ENCODE data around the gene KCNK4. TPM values are rescaled to one million over a fixed set of nuclear protein-coding genes. Genes with fewer than 3 reads are reported as not detected.

KCNK4 gene
- total and polyA plus RNA-seq, 12 donors, result not detected

DNA sequence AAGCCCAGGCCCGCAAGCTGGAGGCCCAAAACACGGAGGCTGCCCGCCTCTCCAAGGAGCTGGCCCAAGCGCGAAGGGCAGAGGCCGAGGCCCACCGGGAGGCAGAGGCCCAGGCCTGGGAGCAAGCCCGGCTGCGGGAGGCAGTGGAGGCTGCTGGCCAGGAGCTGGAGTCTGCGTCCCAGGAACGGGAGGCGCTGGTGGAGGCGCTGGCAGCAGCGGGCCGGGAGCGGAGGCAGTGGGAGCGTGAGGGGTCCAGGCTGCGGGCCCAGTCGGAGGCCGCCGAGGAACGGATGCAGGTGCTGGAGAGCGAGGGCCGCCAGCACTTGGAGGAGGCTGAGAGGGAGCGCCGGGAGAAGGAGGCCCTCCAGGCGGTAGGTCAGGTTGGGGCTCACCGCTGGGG is 53.7 kb downstream of the KCNK4 start:
- Histone ChIP-seq H3K9me3 (no peaks in the 10 kb centered on the region), H3K27ac (no peak overlapping the region), H3K27me3 (peaks cover 0 to 2% (median 0%) of the 10 kb centered on the region in 7 donors), H3K4me1 (peaks cover 5 to 30% (median 11%) of the 10 kb centered on the region in 9 donors), H3K36me3 (peaks cover 0 to 25% (median 0%) of the 10 kb centered on the region in 9 donors), H3K4me3 (no peak overlapping the region)
- ATAC-seq (no peak), DNase-seq (no peak)
- intact Hi-C loops (cut with DNase I), result no loop called here
- TF ChIP-seq CTCF (IDR thresholded peaks at IDR 0.05), result no peak
- 94 to 95% methylated on average over 25 to 28 of the region's 28 CpGs for WGBS, 2 donors

GRCh38 chr11:64347193-64347867 is 56.2 kb downstream of the KCNK4 start:
- DNase-seq (no peak), ATAC-seq (no peak)
- Histone ChIP-seq H3K4me3 (no peak overlapping the region), H3K4me1 (peaks cover 0 to 20% (median 4%) of the 10 kb centered on the region in 9 donors), H3K36me3 (peaks cover 0 to 29% (median 0%) of the 10 kb centered on the region in 9 donors), H3K27ac (no peak overlapping the region), H3K27me3 (no peaks in the 10 kb centered on the region), H3K9me3 (no peaks in the 10 kb centered on the region)
- intact Hi-C loops (cut with DNase I), result no loop called here
- 87 to 90% methylated on average over 12 of the region's 12 CpGs for whole genome bisulfite sequencing, 2 donors
- no peak for TF ChIP-seq CTCF (IDR thresholded peaks at IDR 0.05)

DNA sequence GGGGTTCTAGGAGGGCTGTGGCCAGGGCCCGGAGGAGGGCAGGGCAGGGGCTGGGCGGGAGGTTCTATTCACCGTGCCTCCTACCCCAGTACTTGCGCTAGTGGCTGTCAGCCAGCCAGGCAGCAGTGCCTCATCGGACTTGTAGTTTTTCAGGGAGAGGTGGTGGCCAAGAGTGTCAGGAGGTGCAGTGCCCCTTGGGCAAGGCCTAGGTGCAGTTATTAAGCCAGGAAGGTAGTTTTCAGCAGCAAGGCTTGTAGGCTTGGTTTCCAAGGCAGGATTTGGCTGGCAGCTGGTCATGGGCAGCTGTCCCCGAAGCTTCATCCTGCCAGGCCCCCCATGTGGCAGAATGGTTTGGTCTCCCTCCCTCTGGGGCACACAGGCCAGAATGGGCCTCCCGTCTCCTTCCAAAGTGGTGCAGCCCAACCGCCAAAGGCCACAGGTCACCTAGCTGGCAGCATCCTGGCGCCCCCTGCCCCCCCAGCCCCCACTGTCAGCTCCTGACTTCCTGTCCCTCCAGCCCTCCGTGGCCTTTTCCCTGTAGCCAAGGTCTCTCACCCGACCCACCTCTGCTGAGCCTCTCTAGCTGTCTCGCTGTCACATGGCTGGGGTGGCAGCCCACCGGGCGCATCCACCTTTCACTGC is 57.4 kb downstream of the KCNK4 start:
- DNase-seq, result no peak
- Histone ChIP-seq H3K4me1 (peaks cover 0 to 8% (median 0%) of the 10 kb centered on the region in 9 donors), H3K27ac (no peak overlapping the region), H3K9me3 (no peaks in the 10 kb centered on the region), H3K36me3 (peaks cover 0 to 37% (median 0%) of the 10 kb centered on the region in 9 donors), H3K27me3 (no peaks in the 10 kb centered on the region), H3K4me3 (no peak overlapping the region)
- WGBS, 2 donors, result 69% methylated on average over 14 of the region's 14 CpGs
- peak in 1 of 8 donors; percentile 71 for ATAC-seq
- intact Hi-C loops (cut with DNase I), result no loop called here
- no peak for TF ChIP-seq CTCF (IDR thresholded peaks at IDR 0.05)

DNA sequence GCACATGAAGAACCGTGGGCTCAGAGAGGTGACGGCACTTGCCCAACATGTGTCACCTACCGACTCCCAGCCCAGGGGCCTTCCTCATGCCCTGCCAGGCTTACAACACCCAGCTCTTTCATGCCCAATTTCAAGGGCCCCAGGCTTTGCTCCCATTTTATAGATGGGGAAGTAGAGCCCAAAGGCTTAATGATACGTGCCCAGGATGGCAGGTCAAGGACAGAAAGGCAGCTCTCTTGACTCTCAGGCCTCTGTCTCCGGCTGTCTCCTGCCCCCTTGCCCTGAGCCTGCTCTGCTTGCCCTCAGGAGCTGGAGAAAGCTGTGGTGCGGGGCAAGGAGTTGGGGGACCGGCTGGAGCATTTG is 57.9 kb downstream of the KCNK4 start:
- Histone ChIP-seq H3K4me1 (peaks cover 0 to 7% (median 0%) of the 10 kb centered on the region in 9 donors), H3K9me3 (no peaks in the 10 kb centered on the region), H3K27ac (no peak overlapping the region), H3K36me3 (peaks cover 0 to 37% (median 0%) of the 10 kb centered on the region in 9 donors), H3K27me3 (no peaks in the 10 kb centered on the region), H3K4me3 (no peak overlapping the region)
- DNase-seq, result no peak
- TF ChIP-seq CTCF (IDR thresholded peaks at IDR 0.05), result no peak
- ATAC-seq, result no peak
- 91 to 93% methylated on average over 7 of the region's 7 CpGs for WGBS, 2 donors
- intact Hi-C loops (cut with DNase I), result no loop called here

Data from heart right ventricle (tissue), 16 donors.